Measurements from ENCODE around the gene OGFRL1.

OGFRL1 gene

DNA sequence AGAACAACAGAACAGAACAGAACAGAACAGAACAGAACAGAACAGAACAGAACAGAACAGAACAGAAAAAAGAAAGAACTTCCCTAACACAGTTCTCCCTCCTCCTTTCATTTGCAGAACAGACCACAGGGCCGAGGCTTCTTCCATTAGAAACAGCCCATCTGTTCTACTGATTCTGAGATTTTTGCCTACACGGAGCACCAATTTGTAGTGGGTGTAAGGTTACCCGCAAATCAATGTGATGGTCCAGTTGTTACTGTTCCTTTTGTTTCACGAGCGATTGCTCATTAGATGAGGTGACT is 734 bp upstream of the OGFRL1 start:
- DNase-seq: no peak

- DNase-seq: peak in 1 of 2 experiments; percentile 20
Observed at GRCh38 chr6:71289039-71289801, 609 bp downstream of the OGFRL1 start.

DNA sequence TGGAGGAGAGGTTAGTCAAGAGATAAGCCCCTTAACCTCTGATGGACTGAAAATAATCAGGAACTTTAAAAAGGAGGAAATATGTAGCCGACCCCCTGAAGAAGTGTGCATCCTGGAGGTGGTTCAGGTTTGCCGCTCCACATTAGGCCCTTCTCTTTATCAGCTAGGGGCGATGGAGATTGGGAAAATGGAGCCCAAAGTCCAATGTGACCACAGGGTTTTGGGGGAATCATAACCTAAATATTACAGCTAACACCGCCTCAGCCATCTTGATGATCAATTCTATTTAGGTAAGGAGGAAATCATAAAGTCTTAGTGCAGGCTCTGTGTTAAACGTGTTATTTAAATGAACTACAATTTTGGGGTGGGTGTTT is 1.2 kb downstream of the OGFRL1 start:
- DNase-seq: no peak

GRCh38 chr6:71290611-71291010 is 2.0 kb downstream of the OGFRL1 start:
- no peak for DNase-seq

DNA sequence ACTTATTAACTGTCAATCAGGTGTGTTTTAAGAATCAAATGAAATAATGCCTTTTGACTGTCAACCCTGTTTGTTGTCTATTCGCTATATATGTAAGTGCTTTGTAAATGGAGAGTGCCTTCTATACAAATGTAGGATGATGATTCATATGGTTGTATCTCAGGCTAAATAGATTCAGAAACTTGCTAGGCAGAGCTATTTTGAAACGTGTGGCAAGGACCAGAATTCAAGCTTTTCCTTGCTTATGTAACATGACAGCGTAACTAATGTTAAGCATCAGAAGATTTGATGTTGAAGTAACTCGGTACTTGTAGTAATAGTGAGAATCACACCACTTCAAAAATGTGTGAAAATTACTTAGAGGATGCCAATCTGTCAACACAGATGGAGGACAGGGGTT is 3.4 kb downstream of the OGFRL1 start:
- no peak for DNase-seq

DNA sequence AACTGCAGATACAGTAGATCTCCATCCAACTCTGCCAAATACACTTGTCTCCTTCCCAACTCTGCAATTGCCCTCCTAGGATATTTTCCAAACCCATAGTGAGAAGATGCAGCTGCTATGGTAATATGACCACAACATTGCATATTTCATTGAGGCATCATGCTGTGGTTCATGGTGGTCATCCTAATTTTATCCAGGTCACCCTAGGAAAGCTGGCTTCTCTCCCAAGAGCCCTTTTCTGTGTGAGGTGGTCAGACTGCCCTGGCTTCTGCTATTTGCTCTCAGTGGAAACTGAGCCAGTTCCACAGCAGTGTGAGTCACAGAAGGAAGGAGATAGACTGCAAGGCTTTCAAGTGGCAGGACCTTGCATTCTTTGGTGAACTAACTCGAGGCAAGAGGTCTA is 5.5 kb downstream of the OGFRL1 start:
- DNase-seq: no peak

- DNase-seq: no peak
Observed at GRCh38 chr6:71298459-71298858, 9.8 kb downstream of the OGFRL1 start.

GRCh38 chr6:71299541-71300470 is 11.2 kb downstream of the OGFRL1 start:
- DNase-seq: no peak

DNA sequence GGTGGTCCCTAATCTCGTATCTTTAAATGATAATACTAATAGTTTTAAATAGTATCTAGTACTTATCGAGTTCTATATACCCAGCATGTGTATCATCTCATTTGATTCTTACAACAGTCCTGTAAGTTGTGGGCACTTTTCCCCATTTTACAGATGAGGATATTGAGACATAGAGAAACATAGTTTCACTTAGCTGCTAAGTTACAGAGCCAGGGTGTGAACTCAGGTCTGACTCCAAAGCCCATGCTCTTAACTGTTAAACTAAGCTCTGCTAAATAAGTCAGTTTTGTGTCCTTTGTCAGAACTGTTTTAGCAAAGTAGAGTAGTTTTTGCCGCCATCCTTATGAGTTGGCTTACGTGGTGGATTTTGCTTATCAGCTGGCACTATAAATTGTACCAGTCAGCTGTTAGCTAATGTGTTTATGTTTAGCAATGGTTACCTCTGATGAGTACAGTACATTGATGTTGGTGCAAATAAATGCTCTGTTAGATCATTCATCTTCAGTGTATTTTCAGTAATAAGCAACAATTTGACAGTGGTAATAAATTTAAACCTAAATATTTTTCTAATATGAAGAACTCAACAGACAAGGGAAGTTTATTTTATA is 12.1 kb downstream of the OGFRL1 start:
- DNase-seq: no peak

DNA sequence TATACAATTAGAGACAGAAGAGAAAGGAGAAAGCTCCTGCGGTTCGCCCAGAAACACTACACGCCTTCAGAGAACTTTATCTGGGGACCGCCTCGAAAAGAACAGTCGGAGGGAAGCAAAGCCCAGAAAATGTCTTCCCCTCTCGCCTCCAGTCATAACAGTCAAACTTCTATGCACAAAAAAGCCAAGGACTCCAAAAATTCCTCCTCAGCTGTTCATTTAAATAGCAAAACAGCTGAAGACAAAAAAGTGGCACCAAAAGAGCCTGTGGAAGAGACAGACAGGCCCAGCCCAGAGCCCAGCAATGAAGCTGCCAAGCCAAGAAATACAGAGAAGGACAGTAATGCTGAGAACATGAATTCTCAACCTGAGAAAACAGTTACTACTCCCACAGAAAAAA is 12.9 kb downstream of the OGFRL1 start:
- DNase-seq: no peak

DNA sequence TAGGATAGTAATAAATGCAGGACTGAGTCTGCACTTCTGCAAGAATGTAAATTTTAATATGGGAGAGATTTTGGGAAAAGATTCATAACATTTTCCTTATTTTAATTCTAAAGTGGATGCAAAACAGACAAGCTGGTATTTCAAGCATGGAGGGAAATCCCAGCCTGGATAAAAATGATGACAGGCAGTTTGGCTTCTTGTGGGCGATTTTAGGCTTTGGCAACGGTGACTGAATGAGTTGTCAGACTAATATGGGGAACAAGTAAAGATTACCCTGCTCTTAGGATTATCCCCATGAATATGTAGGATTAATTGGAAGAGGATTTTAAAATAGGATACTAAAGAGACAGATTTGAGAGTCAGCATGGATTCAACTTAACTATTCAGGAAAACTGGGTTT is 21.0 kb downstream of the OGFRL1 start:
- no peak for DNase-seq

GRCh38 chr6:71310261-71310660 is 21.6 kb downstream of the OGFRL1 start:
- no peak for DNase-seq

DNA sequence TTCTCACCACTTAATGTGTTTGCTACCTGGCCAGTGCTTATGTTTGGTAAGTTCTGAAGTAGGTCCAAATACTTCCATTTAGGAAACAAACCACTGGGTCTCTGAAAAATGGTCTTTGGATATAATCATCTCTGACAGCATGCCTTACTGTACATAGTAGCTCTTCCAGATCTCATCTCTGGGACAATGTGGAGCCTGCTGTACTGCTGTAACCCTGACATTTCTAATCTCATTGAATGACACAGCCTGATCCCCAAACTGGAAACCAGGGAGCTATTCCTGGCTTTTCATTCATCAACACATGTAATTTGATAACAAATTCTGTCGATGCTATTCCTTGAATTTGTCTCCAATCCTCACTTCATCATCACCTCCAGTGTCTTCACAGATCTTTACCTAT is 23.5 kb downstream of the OGFRL1 start:
- no peak for DNase-seq

GRCh38 chr6:71317441-71317840 is 28.8 kb downstream of the OGFRL1 start:
- no peak for DNase-seq

- DNase-seq: no peak
Observed at GRCh38 chr6:71320041-71320440, 31.4 kb downstream of the OGFRL1 start.

DNA sequence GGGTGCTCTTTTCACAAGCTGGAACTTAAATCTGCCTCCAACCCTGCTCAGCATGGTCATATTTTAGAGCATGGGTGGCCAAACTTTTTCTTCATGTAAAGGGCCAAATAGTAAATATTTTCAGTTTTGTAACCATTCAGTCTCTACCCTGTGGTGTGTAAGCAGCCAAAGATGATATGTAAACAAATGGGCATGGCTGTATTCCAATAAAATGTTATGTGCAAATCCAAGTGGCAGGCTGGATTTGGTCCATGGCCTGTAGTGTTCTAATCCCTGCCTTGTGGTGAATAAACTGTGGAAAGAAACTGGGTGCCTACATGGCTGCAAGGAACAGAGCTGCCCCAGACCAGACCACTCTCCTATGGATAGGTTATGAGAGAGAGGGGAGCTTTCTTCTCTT is 32.7 kb downstream of the OGFRL1 start:
- DNase-seq: no peak

DNA sequence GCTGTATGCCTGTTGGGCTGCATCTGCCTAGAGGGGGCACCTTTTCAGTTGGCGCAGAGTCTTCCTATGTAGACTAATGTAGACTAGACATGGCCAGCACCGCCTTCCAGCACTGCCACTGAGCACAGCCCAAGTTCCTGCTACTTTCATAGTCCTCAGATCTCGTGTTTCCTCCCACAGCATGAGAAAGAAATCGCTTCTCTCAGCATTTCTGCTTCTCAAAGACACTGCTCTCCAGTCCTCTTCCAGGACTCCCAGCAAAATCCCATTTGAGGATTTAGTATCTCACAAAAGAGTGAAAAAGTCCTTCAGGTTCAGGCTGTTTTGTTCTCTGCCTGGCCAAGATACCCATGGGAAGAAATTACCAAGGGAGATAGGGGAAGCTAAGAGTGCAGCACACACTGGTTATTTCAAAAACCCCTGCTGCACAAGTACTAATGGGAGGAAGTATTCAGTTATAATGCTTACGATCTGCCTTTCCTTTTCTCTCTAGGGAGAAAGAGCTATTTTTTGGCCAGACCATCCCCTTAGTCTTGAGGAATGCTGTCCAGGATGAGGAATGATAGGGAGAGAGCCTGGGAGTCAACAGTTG is 35.7 kb downstream of the OGFRL1 start:
- DNase-seq: no peak

DNA sequence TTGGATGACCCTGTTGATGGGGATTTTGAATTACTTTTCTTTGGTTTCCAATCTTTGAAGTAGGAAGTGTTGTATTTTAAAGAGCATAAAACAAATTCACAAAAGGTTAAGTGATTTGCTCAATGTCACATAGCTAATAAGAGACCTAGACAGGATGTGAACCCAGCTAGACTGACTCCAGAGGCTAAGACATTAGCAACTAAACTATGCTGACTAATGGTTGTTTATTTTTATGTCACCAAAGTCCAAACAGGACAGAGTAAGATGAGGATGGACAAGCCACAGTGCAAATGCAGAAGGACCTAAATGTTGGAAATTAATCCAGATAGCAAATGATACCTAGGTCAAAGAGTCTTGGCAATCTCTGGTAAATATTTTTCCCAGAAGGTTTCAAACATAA is 38.0 kb downstream of the OGFRL1 start:
- DNase-seq: no peak

- no peak for DNase-seq
Observed at GRCh38 chr6:71330501-71330900, 41.9 kb downstream of the OGFRL1 start.

- no peak for DNase-seq
Observed at GRCh38 chr6:71332012-71332411, 43.4 kb downstream of the OGFRL1 start.

DNA sequence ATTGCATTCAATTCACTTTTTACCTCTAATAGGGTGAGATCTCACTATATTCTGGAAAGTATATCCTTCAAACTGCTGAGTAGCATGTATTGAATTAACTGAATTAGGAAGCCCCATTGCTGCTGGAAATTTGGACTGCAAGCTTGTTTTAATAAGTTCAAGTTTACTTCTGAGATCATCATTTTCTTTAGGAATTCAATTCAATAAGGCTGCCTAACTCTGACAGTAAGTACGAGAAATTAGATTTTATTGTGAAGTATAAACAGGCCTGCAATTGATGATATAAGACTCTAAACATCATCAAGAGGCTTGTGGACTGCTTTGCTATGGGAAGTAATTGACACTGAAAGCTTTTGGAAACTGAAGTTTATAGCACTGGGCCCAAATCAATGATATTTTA is 44.4 kb downstream of the OGFRL1 start:
- no peak for DNase-seq

GRCh38 chr6:71333697-71334096 is 45.1 kb downstream of the OGFRL1 start:
- no peak for DNase-seq

DNA sequence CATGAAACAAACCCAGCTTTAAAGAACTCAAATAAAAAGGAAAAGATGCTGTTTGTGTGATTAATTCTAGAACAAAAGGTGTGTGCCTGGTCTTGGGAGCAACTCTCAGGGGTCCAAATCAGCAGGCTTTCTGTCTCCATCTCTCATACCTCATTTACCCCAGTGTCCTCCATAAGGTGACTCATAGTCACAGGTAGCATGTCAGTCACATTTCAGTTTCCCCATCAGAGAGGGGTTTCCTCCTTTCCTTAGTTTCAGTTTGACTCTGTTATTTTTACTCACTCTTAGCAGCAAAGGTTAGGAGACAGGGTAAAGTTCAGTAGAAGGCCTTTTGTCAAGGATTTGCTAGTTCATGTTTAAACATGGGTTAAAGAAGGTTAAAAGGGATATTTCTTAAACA is 46.2 kb downstream of the OGFRL1 start:
- no peak for DNase-seq

- no peak for DNase-seq
Observed at GRCh38 chr6:71335544-71335943, 46.9 kb downstream of the OGFRL1 start.

Measured in AML-193 (cell line).